SK-MEL-5 (cell line): ENCODE results near the gene FAM163B. TPM values are rescaled to one million over a fixed set of nuclear protein-coding genes. Genes with fewer than 3 reads are reported as not detected.

ENCODE experiments used
- DNase-seq: peaks from one replicate; pipeline ENCODE4 v3.0.0-alpha.2; 2016; ENCODE audit warnings: low read depth, low spot score
- in situ Hi-C: cut with HindIII; loops from 2 replicates; pipeline ENCODE4 v1.10.0; 2016; ENCODE audit warnings: low sequenced_read_pairs, high pct_unique_total_duplicates, low pct_unique_long_range_greater_than_20kb
- total RNA-seq: library from RNA; depleted of rRNA; stranded (reverse); fragments of >200 nt; shearing (Covaris generic); gene quantifications from 2 replicates; pipeline ENCODE4 v1.2.3, GENCODE V29; 2014

FAM163B gene
- total RNA-seq, 1 experiment from 2014 or later = not detected

DNA sequence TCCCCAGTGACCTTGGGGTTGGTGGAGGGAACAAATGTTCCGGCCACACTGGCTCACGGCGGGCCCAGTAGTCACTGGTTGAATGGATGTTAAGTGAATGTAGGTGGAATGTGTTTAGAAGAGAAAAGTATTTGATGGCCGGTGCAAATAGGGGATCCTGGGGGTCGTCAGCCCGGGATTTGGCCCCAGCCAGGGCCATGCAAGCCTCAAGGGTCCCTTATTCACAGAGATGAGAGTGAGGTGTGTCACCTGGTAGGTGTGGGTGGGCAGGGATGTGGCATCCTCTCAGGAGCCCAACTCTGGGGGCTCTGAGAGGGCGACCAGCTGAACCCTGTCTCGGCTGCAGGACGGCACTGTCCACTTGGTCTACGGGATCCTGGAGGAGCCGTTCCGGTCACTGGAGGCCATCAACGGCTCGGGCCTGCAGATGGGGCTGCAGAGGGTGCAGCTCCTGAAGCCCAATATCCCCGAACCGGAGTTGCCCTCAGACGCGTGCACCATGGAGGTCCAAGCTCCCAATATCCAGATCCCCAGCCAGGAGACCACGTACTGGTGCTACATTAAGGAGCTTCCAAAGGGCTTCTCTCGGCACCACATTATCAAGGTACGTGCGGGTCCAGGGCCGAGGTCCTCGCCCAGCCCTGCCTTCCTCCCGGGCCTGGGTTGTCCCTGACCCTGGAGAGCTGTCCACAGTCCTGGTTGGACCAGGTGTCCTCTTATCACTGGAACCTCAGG lies 32.8 kb upstream of the FAM163B start:
- DNase-seq = no peak
- in situ Hi-C loops = no loop called here

GRCh38 chr9:133641396-133641655 lies 32.1 kb upstream of the FAM163B start:
- in situ Hi-C loops = no loop called here
- no peak for DNase-seq

- in situ Hi-C loops = no loop called here
Measured at GRCh38 chr9:133640580-133641395, 31.6 kb upstream of the FAM163B start.

GRCh38 chr9:133640160-133640559 lies 31.0 kb upstream of the FAM163B start:
- in situ Hi-C loops = no loop called here
- no peak for DNase-seq

More at GRCh38 chr9:133640580-133641395, 31.6 kb upstream of the FAM163B start:
- no peak for DNase-seq

GRCh38 chr9:133639613-133640012 lies 30.4 kb upstream of the FAM163B start:
- DNase-seq = no peak

DNA sequence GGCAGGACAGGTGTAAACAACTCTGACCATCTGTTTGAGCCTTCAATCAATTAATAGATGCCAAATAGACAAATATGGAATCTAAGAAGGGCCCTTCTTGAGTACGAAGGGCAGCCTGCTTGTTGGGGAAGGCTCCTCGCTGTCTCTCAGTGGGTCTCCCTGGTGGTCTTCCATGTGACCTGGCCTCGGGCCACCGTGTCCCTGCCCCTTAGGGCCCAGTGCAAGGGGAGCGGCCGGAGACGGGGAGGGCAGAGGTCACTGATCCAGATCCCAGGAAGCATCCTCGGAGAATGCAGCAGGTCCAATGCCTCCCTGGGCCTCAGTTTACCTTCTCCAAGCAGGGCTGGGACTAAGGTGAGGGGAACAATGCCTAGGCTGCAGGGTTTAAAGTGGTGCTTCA lies 29.5 kb upstream of the FAM163B start:
- in situ Hi-C loops = no loop called here
- DNase-seq = no peak

More at GRCh38 chr9:133639613-133640012, 30.4 kb upstream of the FAM163B start:
- in situ Hi-C loops = no loop called here

DNA sequence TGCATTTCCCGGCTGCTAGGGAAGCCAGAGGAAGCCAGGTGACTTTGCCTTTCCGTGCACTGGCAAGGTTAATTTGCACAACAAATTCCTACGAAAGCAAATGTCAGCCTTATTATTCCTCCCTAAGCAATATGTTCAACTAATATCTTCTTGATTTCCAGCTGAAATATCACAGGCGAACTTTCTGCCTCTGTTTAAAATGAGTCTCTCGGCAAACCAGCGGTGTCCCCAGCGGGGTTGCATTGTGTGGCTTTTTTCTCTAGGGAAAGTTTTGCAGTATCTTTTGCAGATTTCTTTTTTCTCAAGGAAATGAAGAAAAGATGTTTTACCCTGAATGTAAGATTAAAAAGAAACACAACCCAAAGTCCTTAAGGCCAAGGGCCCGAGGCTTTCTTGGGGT lies 28.9 kb upstream of the FAM163B start:
- DNase-seq = no peak
- in situ Hi-C loops = no loop called here

GRCh38 chr9:133637451-133638055 lies 28.4 kb upstream of the FAM163B start:
- DNase-seq = no peak
- in situ Hi-C loops = no loop called here

DNA sequence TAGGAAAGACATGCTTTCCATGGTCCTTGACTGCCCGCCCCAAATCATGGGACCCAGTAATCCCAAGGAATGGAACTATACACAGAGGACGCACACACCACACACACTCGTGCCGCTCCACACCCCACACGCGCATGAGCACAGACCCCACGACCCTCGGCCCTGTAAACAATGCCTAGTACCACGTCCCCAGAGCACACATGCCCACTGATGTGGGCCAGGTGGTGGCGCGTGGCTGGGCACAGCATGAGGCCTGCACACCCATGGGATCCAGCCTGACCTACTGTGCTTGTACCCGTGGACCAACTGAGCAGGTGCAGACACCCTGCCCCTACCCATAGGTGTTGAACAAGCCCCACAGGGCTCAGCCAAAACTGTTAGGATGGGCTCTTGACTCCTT lies 27.7 kb upstream of the FAM163B start:
- in situ Hi-C loops = no loop called here
- DNase-seq = no peak

- in situ Hi-C loops = no loop called here
- no peak for DNase-seq
Measured at GRCh38 chr9:133635533-133636531, 26.6 kb upstream of the FAM163B start, which contains the start of gene DBH. TSS of gene DBH (plus strand) at chr9:133636363. CDS start at chr9:133636372, 9 bp downstream.

DNA sequence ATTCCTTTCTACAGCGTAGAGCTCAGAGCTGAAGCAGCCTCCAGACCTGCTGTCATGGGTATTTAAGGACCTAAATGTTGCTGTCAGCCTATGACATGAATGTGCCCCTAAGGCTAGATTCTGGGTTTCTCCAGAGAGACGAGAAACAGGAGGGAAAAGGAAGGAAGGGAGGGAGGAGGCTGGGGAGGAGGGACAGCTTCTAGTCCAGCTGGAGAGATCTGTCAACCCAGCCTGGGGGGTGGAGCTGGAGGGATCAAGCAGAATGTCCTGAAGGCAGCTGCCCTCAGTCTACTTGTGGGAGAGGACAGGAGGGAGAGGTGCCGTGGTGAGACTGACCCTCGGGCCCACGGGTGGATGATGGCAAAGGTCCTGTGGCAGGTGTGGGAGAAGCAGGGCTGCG lies 25.9 kb upstream of the FAM163B start:
- DNase-seq = no peak
- in situ Hi-C loops = no loop called here

- no peak for DNase-seq
- in situ Hi-C loops = no loop called here
Measured at GRCh38 chr9:133634081-133634691, 25.0 kb upstream of the FAM163B start.

- in situ Hi-C loops = no loop called here
- DNase-seq = no peak
Measured at GRCh38 chr9:133633681-133634080, 24.5 kb upstream of the FAM163B start.

DNA sequence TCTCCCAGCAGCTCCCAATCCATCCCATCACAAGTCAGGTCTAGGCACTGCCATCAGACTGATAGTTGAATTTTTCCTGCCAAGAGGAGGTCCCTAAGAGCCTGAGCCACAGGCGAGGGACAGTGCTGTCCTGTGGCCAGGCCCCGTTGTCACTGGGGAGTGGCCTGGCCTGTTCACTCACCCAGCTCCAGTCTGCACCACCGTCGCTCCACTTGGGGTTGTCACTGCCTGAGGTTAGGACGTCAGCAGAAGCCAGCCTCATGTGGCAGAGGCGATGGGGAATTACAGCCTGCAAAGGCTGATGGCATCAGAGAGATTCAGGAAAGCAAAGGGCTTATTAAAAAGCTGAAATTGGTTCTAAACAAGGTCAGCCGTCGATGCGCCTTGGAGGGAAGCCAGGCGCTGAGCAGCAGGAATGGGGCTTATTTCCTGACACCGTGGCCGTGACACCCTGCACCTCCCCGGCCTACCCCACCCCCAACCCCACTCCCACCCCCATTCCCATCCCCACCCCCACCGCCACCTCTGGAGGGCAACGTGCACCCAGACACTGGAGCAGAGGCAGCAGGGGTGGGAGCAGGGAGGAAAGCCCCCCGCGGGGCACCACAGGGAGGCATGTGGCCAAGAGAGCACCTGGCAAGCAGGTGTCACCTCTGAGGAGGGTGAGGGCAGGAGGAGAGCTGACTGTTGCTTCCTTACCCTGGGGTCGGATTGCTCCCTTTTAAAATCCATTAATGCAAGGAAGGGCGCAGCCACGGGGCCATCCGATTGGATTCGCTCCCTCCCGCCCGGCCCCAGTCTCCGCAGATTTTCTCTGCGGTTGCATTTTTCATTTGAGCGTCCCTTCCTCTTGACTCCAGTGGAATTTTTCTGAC lies 23.9 kb upstream of the FAM163B start:
- in situ Hi-C loops = no loop called here
- no peak for DNase-seq

DNA sequence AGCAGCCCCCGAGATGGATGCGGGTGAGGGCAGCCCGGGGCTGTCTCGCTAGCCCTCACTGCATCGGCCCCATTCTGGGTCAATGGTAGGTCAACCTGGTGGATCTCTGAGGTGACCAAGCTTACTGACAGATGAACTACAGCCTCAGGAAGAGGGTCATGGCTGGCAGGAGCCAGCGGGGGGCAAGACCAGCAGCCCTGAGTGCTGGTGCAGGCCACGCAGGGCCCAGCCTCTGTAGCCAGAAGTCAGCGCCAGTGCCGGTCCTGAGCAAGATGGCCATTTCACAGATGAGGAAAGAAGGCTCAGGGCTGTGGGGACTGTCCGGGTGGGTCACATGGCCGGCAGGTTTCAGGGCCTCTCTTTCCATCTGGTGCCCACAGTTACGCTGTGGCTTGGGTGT lies 21.9 kb upstream of the FAM163B start:
- in situ Hi-C loops = no loop called here
- no peak for DNase-seq
